ENCODE measurements around the gene RNF112. TPM values are rescaled to one million over a fixed set of nuclear protein-coding genes. Genes with fewer than 3 reads are reported as not detected.

RNF112 gene
- total RNA-seq, 4 donors from 2014 or later, result 0.44 to 2.5 (median 1.8) TPM

GRCh38 chr17:19378416-19379360 is 32.3 kb upstream of the RNF112 start, which contains the start of gene MAPK7:
Gene MAPK7 (plus strand): TSS chr17:19378498. CDS start chr17:19378901, 403 bp downstream.
- peaks cover 0 to 56% (median 13%) of the 10 kb centered on the region in 4 donors for H3K4me1 ChIP-seq

DNA sequence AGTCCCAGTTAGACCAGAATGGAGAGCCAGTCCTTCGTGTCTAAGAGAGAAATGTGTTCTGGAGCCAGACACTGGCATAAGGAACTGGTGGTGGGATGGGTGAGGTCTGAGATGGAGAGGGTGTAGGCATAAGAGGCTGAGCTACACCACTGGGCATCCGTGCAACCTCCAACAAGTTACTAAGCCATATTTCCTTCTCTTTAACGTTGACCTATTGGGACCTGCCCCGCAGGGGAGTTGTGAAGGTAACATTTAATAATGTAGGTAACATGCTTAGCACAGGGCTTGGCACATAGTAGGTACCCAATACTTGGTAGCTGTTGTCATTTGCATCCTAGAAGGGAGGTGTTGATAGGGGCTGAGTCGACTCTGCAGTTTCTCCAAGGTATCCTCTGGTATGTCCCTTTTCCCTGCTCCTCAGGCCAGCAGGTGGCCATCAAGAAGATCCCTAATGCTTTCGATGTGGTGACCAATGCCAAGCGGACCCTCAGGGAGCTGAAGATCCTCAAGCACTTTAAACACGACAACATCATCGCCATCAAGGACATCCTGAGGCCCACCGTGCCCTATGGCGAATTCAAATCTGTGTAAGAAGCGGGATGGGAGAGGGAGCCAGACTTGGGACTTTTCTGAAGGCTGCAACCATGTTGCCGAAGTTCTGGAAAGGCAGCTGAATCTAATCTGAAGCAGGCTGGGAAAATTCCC is 31.5 kb upstream of the RNF112 start:
- Histone ChIP-seq H3K9me3 (no peaks in the 10 kb centered on the region), H3K27me3 (no peaks in the 10 kb centered on the region), H3K4me3 (peak overlapping the region; percentile 80 to 87 (median 83)), H3K36me3 (peaks cover 2 to 55% (median 30%) of the 10 kb centered on the region in 3 donors), H3K4me1 (peaks cover 0 to 64% (median 21%) of the 10 kb centered on the region in 4 donors), H3K27ac (peak overlapping the region; percentile 92 to 99 (median 94))
- WGBS, 2 donors, result 80 to 83% methylated on average over 13 of the region's 13 CpGs
- TF ChIP-seq CTCF (IDR thresholded peaks at IDR 0.05), result no peak
- no peak for TF ChIP-seq EP300 (IDR thresholded peaks at IDR 0.05)
- TF ChIP-seq POLR2A (IDR thresholded peaks at IDR 0.05), result no peak
- no peak for DNase-seq (ENCODE audit: low spot score in 2 of 2)

More at GRCh38 chr17:19378416-19379360, 32.3 kb upstream of the RNF112 start, which contains the start of gene MAPK7:
- H3K36me3 ChIP-seq, result peaks cover 2 to 48% (median 30%) of the 10 kb centered on the region in 3 donors
- H3K9me3 ChIP-seq, result no peaks in the 10 kb centered on the region
- WGBS, 2 donors, result 3 to 10% methylated on average over 32 to 53 of the region's 69 CpGs
- TF ChIP-seq POLR2A (IDR thresholded peaks at IDR 0.05) (peak; percentile 50 to 53), EP300 (IDR thresholded peaks at IDR 0.05) (no peak)
- H3K27ac ChIP-seq, result peak within 1 kb of the TSS; percentile 92 to 99 (median 94)
- H3K4me3 ChIP-seq, result peak within 1 kb of the TSS; percentile 80 to 87 (median 83)
- no peak for DNase-seq (ENCODE audit: low spot score in 2 of 2)
- no peaks in the 10 kb centered on the region for H3K27me3 ChIP-seq

DNA sequence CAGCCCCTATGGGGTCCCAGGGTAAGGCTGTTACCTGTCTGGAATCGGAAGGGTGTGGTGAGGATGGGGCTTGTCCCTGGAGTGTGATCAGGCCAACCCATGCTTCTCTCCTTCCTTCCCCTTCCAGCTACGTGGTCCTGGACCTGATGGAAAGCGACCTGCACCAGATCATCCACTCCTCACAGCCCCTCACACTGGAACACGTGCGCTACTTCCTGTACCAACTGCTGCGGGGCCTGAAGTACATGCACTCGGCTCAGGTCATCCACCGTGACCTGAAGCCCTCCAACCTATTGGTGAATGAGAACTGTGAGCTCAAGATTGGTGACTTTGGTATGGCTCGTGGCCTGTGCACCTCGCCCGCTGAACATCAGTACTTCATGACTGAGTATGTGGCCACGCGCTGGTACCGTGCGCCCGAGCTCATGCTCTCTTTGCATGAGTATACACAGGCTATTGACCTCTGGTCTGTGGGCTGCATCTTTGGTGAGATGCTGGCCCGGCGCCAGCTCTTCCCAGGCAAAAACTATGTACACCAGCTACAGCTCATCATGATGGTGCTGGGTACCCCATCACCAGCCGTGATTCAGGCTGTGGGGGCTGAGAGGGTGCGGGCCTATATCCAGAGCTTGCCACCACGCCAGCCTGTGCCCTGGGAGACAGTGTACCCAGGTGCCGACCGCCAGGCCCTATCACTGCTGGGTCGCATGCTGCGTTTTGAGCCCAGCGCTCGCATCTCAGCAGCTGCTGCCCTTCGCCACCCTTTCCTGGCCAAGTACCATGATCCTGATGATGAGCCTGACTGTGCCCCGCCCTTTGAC is 30.3 kb upstream of the RNF112 start:
- H3K27ac ChIP-seq, result peak overlapping the region in 1 of 4 donors; percentile 99
- H3K27me3 ChIP-seq, result no peaks in the 10 kb centered on the region
- H3K9me3 ChIP-seq, result no peaks in the 10 kb centered on the region
- DNase-seq (ENCODE audit: low spot score in 2 of 2), result no peak
- H3K36me3 ChIP-seq, result peaks cover 2 to 53% (median 30%) of the 10 kb centered on the region in 3 donors
- no peak overlapping the region for H3K4me3 ChIP-seq
- TF ChIP-seq CTCF (IDR thresholded peaks at IDR 0.05) (no peak), EP300 (IDR thresholded peaks at IDR 0.05) (no peak), POLR2A (IDR thresholded peaks at IDR 0.05) (no peak)
- 90 to 91% methylated on average over 21 to 26 of the region's 29 CpGs for WGBS, 2 donors
- peaks cover 0 to 76% (median 32%) of the 10 kb centered on the region in 4 donors for H3K4me1 ChIP-seq

- no peaks in the 10 kb centered on the region for H3K9me3 ChIP-seq
- no peak overlapping the region for H3K4me3 ChIP-seq
- no peak for DNase-seq (ENCODE audit: low spot score in 2 of 2)
- H3K36me3 ChIP-seq, result peaks cover 2 to 53% (median 30%) of the 10 kb centered on the region in 3 donors
- peaks cover 0 to 80% (median 38%) of the 10 kb centered on the region in 4 donors for H3K4me1 ChIP-seq
- H3K27me3 ChIP-seq, result no peaks in the 10 kb centered on the region
- 80 to 92% methylated on average over 7 of the region's 7 CpGs for WGBS, 2 donors
- TF ChIP-seq EP300 (IDR thresholded peaks at IDR 0.05) (no peak), CTCF (IDR thresholded peaks at IDR 0.05) (no peak), POLR2A (IDR thresholded peaks at IDR 0.05) (no peak)
- peak overlapping the region in 2 of 4 donors; percentile 33 to 94 for H3K27ac ChIP-seq
Observed at GRCh38 chr17:19381361-19381740, 29.7 kb upstream of the RNF112 start.

Measured in tibial nerve (tissue), 4 donors.